K562 (cell line): Measurements from ENCODE around the gene SAMD8. TPM values are rescaled to one million over a fixed set of nuclear protein-coding genes. Genes with fewer than 3 reads are reported as not detected.

Source experiments
- ADNP ChIP-seq: fragments of 200-800 bp; sonication (Bioruptor generic); IDR thresholded peaks from 2 replicates; pipeline ENCODE4 v1.6.1; 2016; ENCODE audit warnings: missing genetic modification characterization, missing compliant biosample characterization
- CXXC5 ChIP-seq: fragments of 250-450 bp; sonication (Bioruptor Pico); IDR thresholded peaks from 2 replicates; pipeline ENCODE4 v1.8.0; 2022; ENCODE audit warnings: inconsistent platforms, mild to moderate bottlenecking, moderate library complexity
- GABPA ChIP-seq: fragments of 200-800 bp; sonication (Bioruptor generic); conservative IDR thresholded peaks from 2 replicates; pipeline ENCODE4 v1.6.1; 2016; ENCODE audit warnings: low read depth, missing genetic modification characterization, missing compliant biosample characterization
- GATAD2B ChIP-seq: fragments of 450-650 bp; IDR thresholded peaks from 2 replicates; pipeline ENCODE4 v1.6.1; 2017; ENCODE audit warnings: mild to moderate bottlenecking, borderline replicate concordance
- GTF2E2 ChIP-seq: fragments of 200-800 bp; sonication (Bioruptor generic); IDR thresholded peaks from 2 replicates; pipeline ENCODE4 v1.6.1; 2016; ENCODE audit warnings: missing genetic modification characterization, missing compliant biosample characterization
- KLF10 ChIP-seq: fragments of 250-450 bp; sonication (Bioruptor Pico); IDR thresholded peaks from 2 replicates; pipeline ENCODE4 v1.6.1; 2021; ENCODE audit warnings: matching md5 sums
- MBD2 ChIP-seq: sonication (generic); IDR thresholded peaks from 2 replicates; pipeline ENCODE4 v1.6.1; 2016; ENCODE audit warnings: low read depth, borderline replicate concordance
- MCM2 ChIP-seq: fragments of 450-650 bp; IDR thresholded peaks from 2 replicates; pipeline ENCODE4 v1.6.1; 2017; ENCODE audit warnings: low read depth, mild to moderate bottlenecking
- MTF1 ChIP-seq: fragments of 250-450 bp; sonication (Bioruptor Pico); IDR thresholded peaks from 2 replicates; pipeline ENCODE4 v1.9.0; 2021; ENCODE audit warnings: moderate library complexity, mild to moderate bottlenecking, inconsistent platforms, borderline replicate concordance
- NFIX ChIP-seq: fragments of 250-450 bp; sonication (Bioruptor Pico); IDR thresholded peaks from 2 replicates; pipeline ENCODE4 v1.4.0; 2020; ENCODE audit warnings: low read depth, mild to moderate bottlenecking, moderate library complexity
- PTRF ChIP-seq: fragments of 450-650 bp; IDR thresholded peaks from 2 replicates; pipeline ENCODE4 v1.6.1; 2016; ENCODE audit warnings: mild to moderate bottlenecking, missing genetic modification characterization, missing compliant biosample characterization
- ZKSCAN1 ChIP-seq: fragments of 150-350 bp; IDR thresholded peaks from 2 replicates; pipeline ENCODE4 v1.6.1; 2016; ENCODE audit warnings: low read depth, low read length
- ZNF165 ChIP-seq: fragments of 250-450 bp; sonication (Bioruptor Pico); IDR thresholded peaks from 2 replicates; pipeline ENCODE4 v1.4.0; 2020; ENCODE audit warnings: borderline replicate concordance
- ZNF583 ChIP-seq: fragments of 250-450 bp; sonication (Bioruptor Pico); IDR thresholded peaks from 2 replicates; pipeline ENCODE4 v1.4.0; 2020
- ZNF785 ChIP-seq: fragments of 250-450 bp; sonication (Bioruptor Pico); IDR thresholded peaks from 2 replicates; pipeline ENCODE4 v1.4.0; 2020; ENCODE audit warnings: mild to moderate bottlenecking
- polyA plus RNA-seq, 8 experiments: library from polyadenylated mRNA; depleted of rRNA in 4 of 8; stranded (reverse) in 5 of 8; unstranded in 3 of 8; fragments of >200 nt; fragmentation: Nextera tagmentation in 2 of 8; fragmentation: Illumina TruSeq in 1 of 8; extraction: Ambion mirVana in 2 of 8; extraction: Trizol in 1 of 8; gene quantifications; 2 replicates each; pipeline versions ENCODE4 v1.2.1 to v1.2.3, GENCODE V29; 2011 to 2014; ENCODE audit warnings: inconsistent platforms in 1 of 8, missing spikeins in 1 of 8
- total RNA-seq, 7 experiments: library from RNA; depleted of rRNA in 6 of 7; stranded (reverse); fragments of >200 nt in 6 of 7; fragmentation: Illumina TruSeq in 2 of 7; extraction: Trizol in 2 of 7; gene quantifications; 2 replicates each; pipeline versions ENCODE4 v1.2.1 to v1.2.3, GENCODE V29; 2011 to 2021; ENCODE audit warnings: low replicate concordance in 1 of 7
- TF ChIP-seq, protein P1 (sequence below): IDR thresholded peaks from 2 replicates; pipeline ENCODE4 v1.6.1; 2011; ENCODE audit warnings: borderline replicate concordance, low read depth, mild to moderate bottlenecking, moderate library complexity, low read length; ENCODE audit not compliant: insufficient read depth, poor library complexity, severe bottlenecking
- TF ChIP-seq, protein P2 (sequence below): sonication (generic); formaldehyde crosslinking; IDR thresholded peaks from 2 replicates; pipeline ENCODE4 v1.8.1; 2023; ENCODE audit warnings: missing genetic modification reagents, mild to moderate bottlenecking, borderline replicate concordance
- TF ChIP-seq, protein P3 (sequence below), 3 experiments: IDR thresholded peaks in 2 of 3; conservative IDR thresholded peaks in 1 of 3; 2 replicates each; pipeline ENCODE4 v1.5.1; 2011 to 2012; ENCODE audit warnings: low read length in 3 of 3, mild to moderate bottlenecking in 3 of 3, control low read depth in 2 of 3, improper control_type of control experiment in 1 of 3, inconsistent platforms in 1 of 3, low read depth in 1 of 3, mixed read lengths in 1 of 3, moderate library complexity in 1 of 3; ENCODE audit not compliant: insufficient read depth in 2 of 3
- TF ChIP-seq, protein P4 (sequence below): fragments of 450-650 bp; formaldehyde crosslinking; IDR thresholded peaks from 2 replicates; pipeline ENCODE4 v1.4.0; 2020; ENCODE audit warnings: mild to moderate bottlenecking, mixed read lengths

SAMD8 gene
- total and polyA plus RNA-seq, 9 of the 15 experiments (the other 6 are each of a cell fraction or from before 2014, with no cell fraction given), result 2.7 to 16.1 (median 6.2) TPM

DNA sequence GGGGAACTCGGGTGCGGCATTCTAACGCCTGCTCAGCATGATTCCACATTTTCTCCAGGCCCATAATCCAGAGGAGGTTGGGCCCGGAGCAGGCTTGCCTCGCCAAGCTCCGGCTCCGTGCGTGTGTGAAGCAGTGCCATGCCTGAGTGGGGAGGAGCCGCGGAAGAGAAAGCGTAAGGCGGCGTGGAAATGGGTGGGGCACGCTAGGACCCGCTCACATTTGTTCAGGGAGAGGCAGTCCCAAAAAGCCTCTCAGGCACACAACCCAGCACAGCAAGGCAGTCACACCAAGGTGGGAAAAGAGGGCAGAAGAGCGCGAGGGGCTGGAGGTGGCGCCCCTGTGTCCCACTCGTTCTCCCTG, 98.4 kb downstream of the SAMD8 start (continued):
- TF ChIP-seq, protein P1, sequence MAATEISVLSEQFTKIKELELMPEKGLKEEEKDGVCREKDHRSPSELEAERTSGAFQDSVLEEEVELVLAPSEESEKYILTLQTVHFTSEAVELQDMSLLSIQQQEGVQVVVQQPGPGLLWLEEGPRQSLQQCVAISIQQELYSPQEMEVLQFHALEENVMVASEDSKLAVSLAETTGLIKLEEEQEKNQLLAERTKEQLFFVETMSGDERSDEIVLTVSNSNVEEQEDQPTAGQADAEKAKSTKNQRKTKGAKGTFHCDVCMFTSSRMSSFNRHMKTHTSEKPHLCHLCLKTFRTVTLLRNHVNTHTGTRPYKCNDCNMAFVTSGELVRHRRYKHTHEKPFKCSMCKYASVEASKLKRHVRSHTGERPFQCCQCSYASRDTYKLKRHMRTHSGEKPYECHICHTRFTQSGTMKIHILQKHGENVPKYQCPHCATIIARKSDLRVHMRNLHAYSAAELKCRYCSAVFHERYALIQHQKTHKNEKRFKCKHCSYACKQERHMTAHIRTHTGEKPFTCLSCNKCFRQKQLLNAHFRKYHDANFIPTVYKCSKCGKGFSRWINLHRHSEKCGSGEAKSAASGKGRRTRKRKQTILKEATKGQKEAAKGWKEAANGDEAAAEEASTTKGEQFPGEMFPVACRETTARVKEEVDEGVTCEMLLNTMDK, result no peak
- TF ChIP-seq CXXC5 (CRISPR knock-in tag) (peak; percentile 21; the same call in 1 of the 2 replicates), GABPA (tag) (0 out of 2 replicates have a peak, but pooled peaks have one; percentile 27), ZNF785 (CRISPR knock-in tag) (no peak), ZKSCAN1 (no peak), KLF10 (CRISPR knock-in tag) (no peak), MCM2 (no peak; the same call in 1 of the 2 replicates), ZNF583 (CRISPR knock-in tag) (peak; percentile 24; the same call in 1 of the 2 replicates), NFIX (no peak), ADNP (tag) (no peak), GATAD2B (no peak), PTRF (tag) (0 out of 2 replicates have a peak, but pooled peaks have one; percentile 2), ZNF165 (no peak), GTF2E2 (tag) (no peak; the same call in 1 of the 2 replicates), MBD2 (no peak), MTF1 (CRISPR knock-in tag) (no peak)
- TF ChIP-seq, protein P2, sequence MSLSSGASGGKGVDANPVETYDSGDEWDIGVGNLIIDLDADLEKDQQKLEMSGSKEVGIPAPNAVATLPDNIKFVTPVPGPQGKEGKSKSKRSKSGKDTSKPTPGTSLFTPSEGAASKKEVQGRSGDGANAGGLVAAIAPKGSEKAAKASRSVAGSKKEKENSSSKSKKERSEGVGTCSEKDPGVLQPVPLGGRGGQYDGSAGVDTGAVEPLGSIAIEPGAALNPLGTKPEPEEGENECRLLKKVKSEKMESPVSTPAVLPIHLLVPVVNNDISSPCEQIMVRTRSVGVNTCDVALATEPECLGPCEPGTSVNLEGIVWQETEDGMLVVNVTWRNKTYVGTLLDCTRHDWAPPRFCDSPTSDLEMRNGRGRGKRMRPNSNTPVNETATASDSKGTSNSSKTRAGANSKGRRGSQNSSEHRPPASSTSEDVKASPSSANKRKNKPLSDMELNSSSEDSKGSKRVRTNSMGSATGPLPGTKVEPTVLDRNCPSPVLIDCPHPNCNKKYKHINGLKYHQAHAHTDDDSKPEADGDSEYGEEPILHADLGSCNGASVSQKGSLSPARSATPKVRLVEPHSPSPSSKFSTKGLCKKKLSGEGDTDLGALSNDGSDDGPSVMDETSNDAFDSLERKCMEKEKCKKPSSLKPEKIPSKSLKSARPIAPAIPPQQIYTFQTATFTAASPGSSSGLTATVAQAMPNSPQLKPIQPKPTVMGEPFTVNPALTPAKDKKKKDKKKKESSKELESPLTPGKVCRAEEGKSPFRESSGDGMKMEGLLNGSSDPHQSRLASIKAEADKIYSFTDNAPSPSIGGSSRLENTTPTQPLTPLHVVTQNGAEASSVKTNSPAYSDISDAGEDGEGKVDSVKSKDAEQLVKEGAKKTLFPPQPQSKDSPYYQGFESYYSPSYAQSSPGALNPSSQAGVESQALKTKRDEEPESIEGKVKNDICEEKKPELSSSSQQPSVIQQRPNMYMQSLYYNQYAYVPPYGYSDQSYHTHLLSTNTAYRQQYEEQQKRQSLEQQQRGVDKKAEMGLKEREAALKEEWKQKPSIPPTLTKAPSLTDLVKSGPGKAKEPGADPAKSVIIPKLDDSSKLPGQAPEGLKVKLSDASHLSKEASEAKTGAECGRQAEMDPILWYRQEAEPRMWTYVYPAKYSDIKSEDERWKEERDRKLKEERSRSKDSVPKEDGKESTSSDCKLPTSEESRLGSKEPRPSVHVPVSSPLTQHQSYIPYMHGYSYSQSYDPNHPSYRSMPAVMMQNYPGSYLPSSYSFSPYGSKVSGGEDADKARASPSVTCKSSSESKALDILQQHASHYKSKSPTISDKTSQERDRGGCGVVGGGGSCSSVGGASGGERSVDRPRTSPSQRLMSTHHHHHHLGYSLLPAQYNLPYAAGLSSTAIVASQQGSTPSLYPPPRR (CRISPR knock-in tag), result no peak
- TF ChIP-seq, protein P3, sequence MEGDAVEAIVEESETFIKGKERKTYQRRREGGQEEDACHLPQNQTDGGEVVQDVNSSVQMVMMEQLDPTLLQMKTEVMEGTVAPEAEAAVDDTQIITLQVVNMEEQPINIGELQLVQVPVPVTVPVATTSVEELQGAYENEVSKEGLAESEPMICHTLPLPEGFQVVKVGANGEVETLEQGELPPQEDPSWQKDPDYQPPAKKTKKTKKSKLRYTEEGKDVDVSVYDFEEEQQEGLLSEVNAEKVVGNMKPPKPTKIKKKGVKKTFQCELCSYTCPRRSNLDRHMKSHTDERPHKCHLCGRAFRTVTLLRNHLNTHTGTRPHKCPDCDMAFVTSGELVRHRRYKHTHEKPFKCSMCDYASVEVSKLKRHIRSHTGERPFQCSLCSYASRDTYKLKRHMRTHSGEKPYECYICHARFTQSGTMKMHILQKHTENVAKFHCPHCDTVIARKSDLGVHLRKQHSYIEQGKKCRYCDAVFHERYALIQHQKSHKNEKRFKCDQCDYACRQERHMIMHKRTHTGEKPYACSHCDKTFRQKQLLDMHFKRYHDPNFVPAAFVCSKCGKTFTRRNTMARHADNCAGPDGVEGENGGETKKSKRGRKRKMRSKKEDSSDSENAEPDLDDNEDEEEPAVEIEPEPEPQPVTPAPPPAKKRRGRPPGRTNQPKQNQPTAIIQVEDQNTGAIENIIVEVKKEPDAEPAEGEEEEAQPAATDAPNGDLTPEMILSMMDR (IDR thresholded peaks at IDR 0.05 in 2 of 3, conservative IDR thresholded peaks at IDR 0.05 in 1 of 3; ENCODE audit: insufficient read depth in 2 of 3, low read depth in 1 of 3, low read length in 3 of 3), result no peak
- TF ChIP-seq, protein P4, sequence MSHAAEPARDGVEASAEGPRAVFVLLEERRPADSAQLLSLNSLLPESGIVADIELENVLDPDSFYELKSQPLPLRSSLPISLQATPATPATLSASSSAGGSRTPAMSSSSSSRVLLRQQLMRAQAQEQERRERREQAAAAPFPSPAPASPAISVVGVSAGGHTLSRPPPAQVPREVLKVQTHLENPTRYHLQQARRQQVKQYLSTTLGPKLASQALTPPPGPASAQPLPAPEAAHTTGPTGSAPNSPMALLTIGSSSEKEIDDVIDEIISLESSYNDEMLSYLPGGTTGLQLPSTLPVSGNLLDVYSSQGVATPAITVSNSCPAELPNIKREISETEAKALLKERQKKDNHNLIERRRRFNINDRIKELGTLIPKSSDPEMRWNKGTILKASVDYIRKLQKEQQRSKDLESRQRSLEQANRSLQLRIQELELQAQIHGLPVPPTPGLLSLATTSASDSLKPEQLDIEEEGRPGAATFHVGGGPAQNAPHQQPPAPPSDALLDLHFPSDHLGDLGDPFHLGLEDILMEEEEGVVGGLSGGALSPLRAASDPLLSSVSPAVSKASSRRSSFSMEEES (CRISPR knock-in tag), result no peak
